HG02970 (cell line): ENCODE results near the gene FAM168A.

Experiments used
- ATAC-seq: cut with Tn5 transposase; IDR thresholded peaks from one replicate; pipeline ENCODE4 v1.9.1; 2021; ENCODE audit warnings: mild to moderate bottlenecking, moderate library complexity, moderate number of reproducible peaks; ENCODE audit not compliant: unreplicated experiment, low FRiP score

Gene FAM168A

DNA sequence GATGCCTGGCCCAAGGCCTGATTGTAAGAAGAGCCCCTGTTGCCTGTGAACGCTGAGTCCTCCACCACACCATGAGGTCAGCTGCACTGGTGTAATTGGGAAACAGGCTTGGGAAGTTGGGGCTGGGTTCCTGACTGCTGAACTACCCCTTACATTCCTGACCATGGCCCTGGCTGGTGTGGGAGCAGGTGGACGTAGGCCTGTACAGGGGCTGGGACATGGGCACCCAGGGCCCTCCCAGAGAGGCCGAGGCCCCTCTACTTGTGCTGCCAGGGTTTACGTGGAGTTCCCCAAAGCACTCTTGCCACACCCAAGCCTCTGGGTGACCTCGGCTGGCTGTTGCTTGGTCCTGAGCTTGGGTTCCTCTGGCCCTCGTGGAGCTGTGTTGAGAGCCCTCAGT is 216.3 kb downstream of the FAM168A start:
- ATAC-seq = no peak

DNA sequence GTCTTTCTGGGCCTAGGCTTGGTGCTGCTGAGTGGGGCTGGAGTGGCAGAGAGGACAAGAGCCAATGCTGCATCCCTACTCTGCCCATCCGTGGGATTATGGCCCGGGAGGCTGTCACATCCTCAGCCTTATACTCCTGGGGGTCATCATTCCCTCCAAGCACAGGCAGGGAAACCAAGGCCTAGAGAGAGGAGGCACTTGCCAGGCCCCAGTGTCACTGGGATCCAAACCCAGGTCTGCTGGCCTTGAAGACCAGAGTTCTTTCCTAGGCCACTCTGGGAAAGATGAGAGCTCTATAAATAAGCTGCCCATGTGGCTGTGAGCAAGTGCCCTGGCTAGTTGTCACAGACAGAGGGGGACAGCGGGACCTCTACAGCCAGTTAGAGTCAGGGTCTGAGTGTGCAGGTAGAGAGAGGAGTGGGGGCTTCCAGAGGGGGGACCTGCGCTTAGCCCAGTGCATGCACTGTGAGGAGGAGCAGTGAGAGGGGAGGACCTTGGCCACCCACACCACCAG is 217.0 kb downstream of the FAM168A start:
- ATAC-seq = no peak

DNA sequence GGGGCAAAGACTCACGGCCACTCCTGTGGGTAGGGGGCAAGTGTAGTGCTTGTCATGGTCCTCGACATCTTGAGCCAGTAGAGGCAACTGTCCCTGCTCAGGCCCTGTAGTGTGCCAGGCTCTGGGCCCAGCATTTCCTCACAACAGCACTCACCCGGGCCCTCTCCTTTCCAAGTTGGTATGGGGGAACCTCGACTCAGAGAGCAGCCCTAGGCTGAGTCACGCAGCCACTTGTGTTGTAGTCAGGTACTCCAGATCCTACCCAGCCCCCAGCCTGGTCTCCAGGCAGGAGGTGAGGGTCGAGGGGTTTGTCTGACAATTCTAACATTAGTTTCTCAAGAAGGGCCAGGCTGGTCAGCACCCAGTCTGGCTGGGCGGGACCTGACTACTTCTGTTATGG is 217.6 kb downstream of the FAM168A start:
- ATAC-seq = no peak

DNA sequence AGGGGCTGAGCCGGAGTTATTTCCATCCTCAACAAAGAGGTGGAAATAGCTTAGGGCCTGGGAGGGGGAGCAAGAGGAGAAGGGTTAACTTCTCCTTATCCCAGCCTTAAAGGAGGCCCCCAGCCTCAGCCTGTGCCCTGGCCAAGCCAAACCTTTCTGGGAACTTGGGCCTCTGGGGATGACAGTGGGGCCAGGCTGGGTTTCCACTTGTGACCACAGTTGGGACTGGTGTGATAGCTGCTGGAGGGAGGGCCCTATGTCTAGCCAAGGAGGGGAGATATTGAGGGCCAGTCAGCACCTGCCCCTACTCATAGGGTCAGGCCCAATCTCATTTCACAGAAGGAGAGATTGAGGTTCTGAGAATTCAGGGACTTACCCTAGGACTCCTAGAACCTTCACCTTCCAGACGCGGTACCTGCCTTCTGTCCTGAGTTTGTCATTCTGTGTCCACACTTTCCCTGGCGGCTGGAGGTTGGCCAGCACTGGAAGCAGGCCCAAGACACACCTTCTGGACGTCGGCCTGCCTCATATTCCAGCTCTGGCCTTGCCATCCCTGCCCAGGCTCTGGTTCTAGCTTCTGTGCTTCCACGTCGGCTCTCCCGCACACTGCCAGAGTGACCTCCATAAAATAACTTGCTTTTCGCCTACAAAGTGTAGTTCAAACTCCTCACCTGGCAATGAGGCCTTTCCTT is 218.6 kb downstream of the FAM168A start:
- ATAC-seq = no peak

DNA sequence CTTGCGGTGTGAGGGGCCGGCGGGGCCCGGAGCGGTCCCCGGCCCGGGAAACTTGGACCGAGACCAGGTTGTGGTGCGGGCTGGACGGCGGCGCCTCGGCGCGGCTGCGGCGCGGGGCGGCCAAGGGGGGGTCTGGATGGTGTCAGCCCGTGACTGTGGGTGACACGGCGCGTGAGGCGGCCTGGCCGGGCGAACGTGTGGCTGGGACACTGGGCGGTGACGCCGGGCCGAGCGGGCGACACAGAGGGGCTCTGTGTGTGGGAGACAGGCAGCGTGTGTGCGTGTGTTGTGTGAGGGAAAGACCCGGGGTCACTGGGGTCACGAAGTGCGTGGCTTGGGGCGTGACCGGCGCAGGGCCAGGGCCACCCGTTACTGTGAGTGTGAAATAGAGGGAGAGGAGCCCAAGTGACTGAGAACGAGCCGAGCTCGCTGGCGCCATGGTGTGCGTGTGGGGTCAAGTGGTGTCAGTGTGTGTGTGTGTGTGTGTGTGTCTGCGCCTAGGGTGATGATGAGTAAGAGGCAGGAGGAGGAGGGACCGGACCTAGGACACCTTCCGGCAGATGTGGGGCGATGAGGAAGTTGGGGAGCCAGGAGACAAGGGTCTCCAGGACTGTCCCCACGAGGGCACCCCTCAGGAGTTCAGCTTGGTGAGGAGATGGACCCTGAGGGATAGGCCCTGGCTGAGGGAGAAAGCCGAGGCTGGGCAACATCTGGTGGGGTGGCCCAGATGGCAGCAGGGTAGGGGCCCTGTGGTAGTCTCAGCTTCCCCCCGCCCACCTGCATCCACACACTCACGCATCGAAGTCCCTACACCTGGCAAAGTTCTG is 220.9 kb downstream of the FAM168A start:
- ATAC-seq = peak; percentile 10

DNA sequence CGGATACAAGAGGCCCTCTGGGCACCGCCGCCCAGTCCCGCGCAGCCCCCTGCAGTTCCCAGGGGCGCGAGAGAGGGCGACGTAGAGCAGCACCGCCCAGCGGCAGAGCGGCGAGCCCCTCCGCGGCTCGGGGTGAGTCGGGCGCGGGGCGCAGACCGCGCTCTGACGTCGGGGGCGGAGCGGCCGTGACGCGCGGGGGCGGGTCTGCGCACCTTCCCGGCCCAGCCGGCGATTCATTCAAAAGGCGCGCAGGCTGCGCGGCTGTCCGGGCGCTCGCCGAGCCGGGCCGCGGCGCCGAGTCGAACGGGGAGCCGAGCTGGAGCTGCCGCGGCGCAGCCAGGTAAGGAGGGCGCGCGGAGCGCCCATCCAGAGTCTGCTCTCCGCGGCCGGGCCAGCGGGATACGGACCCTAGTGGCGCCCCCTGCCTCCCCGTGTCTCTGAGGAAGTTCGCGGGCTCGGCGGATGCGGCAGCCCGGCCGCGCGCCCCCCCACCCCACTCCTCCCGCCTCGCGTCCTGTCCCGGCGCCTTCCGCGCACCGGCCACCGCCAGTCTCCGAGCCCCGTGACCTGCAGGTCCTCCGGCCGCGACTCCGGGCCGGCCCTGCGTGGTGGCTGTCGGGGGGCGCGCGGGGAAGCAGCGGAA is 221.6 kb downstream of the FAM168A start, which contains the start of gene RELT:
Gene RELT (plus strand): TSS at position 240 of the 643 bp plus-strand sequence. CDS start 12,738 bp downstream, outside the sequence.
- ATAC-seq = peak; percentile 76

DNA sequence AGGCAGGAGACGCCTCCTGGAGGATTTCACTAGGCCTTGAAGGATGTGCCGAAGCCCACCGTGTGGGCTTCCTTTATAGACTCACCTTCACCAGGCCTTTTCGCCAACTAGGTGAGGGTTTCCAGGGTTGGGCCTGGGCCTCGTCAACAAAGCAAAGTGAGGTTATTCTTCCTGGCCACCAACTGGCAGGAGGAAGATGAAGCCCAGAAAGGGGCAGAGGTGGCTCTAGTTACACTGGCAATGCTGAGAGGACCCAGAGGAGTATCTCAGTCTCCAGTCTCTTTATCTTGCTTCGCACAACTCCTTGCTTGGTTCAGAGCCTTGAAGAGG is 222.1 kb downstream of the FAM168A start:
- no peak for ATAC-seq

DNA sequence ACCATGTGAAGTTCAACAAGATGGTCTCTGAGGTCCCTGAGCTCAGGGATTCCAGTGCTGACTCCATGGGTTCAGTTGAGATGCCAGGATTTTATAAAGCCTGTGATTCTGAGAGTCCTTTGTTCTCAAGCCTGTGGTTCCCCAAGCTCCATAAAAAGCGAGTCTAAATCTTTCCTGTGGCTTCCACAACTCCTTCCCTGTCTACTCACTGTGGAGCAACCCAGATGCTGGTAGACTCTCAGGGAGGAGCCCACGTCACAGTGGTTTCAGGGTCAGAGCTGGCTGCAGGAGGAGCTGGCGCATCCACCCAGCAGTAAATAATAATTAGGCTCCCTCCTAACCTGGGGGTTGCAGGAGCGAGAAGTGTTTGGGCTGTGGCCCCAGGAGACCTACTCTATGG is 223.8 kb downstream of the FAM168A start:
- no peak for ATAC-seq

DNA sequence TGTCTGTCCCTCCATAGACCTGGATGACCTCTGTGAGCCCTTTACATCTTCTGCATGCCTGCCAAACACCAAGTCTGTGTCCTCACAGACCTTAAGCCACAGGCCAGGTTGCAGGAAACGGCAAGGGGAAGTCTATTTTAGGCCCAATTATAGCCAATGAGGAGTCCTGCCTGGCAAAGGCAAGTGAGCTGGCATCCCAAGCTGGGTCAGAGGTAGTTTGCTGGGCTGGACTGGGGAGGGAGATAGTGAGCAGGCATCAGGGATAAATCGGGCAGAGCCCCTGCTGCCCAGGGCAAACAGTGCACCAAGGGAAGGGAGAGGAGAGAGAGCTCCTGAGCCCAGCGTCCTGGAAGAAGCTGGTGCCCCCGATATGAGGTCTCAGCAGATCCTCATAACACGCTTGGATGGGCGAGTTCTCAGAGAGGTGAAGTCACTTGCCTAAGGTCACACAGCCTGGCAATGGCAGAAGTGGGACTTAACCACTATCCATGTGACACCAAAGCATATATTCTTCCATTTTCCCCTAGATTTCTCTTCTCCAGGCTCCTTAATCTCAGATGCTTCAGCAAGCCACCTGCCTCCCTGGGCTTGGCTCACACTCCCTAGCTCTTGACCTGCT is 225.4 kb downstream of the FAM168A start:
- no peak for ATAC-seq

DNA sequence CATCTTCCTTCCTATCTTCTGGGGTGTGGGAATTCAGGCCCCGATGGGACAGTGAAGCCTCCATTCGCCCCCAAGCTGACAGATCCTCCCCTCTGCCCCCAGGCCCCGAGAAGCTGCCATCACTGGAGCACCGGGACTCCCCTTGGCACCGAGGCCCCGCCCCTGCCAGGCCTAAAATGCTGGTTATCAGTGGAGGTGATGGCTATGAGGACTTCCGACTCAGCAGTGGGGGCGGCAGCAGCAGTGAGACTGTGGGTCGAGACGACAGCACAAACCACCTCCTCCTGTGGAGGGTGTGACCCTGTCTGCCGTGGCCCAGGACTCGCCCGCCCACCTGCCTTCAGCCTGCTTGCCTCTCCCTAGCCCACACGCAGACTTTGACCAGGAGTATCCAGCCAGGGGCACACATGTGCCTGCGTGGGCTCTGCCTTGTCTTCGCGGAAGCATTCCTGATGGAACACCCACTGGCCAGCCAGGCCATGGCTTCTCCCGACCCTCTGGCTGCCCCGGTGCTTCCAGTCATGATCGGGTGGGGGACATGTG is 230.4 kb downstream of the FAM168A start:
- ATAC-seq = no peak

DNA sequence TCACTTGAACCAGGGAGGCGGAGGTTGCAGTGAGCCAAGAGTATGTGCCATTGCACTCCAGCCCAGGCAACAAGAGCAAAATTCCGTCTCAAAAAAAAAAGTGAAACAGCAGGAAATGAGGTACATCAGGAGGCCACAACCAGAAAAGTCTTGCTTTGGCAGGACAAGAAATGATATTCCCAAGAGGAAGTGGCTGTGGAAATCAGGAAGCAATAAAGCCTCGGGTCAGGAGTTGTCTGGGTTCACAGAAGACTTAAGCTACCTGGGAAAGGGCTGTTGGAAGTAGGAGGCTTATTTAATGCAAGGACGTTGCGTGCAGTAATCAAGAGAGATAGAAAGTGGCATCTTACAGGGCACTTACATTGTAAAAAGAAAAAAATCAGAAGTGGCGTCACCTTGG is 231.0 kb downstream of the FAM168A start:
- ATAC-seq = no peak

DNA sequence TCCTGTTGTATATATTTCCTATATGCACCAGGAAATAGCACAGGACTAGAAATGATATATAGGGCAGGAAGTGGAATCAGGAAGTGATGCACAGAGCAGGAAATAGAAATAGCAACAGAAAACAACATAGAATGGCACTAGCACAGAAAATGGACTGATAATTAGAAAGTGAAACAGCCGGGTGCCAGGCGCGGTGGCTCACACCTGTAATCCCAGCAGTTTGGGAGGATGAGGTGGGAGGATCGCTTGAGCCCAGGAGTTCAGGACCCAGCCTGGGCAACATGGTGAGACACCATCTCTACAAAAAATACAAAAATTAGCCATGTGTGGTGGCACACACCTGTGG is 231.7 kb downstream of the FAM168A start:
- no peak for ATAC-seq

DNA sequence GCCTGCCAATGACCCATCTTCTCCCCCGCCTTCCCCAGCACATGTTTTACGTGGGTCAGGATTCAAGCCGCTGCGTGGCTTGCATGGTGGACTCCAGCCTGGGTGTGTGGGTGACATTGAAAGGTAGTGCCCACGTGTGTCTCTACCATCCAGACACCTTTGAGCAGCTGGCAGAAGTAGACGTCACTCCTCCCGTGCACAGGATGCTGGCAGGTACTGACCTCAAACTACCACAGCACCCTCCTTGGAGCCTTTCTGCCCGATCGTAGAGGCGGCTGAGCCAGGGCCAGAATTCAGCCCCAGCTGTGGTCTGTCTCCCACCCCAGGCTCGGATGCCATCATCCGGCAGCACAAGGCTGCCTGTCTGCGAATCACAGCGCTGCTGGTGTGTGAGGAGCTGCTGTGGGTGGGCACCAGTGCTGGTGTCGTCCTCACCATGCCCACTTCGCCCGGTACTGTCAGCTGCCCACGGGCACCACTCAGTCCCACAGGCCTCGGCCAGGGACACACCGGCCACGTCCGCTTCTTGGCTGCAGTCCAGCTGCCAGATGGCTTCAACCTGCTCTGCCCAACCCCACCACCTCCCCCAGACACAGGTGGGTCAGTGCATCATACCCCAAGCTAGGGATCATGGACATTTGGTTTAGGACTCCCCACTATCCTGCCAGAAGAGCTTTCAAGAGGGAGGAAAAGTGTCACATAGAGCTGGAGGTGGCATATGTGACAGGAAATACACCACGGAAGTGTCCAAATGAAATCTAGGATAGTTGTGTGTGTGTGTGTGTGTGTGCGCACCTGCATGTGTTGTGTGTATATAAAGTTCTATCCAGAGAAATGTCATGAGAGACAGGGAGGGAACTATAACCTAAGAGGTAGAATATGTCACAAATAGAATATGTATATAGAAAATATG is 232.3 kb downstream of the FAM168A start:
- no peak for ATAC-seq

DNA sequence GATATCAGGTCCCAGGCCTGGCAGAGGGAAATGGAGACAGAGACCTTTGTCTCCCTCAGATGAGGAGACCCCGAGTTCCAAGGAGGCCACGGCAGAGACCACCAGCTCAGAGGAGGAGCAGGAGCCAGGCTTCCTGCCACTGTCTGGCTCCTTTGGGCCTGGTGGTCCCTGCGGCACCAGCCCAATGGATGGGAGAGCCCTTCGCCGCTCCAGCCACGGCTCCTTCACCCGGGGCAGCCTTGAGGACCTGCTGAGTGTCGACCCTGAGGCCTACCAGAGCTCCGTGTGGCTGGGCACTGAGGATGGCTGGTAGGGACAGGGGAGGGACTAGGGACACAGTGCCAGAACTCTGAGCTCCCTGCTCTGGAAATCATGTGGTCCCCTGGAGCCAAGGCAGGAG is 234.8 kb downstream of the FAM168A start:
- ATAC-seq = no peak

DNA sequence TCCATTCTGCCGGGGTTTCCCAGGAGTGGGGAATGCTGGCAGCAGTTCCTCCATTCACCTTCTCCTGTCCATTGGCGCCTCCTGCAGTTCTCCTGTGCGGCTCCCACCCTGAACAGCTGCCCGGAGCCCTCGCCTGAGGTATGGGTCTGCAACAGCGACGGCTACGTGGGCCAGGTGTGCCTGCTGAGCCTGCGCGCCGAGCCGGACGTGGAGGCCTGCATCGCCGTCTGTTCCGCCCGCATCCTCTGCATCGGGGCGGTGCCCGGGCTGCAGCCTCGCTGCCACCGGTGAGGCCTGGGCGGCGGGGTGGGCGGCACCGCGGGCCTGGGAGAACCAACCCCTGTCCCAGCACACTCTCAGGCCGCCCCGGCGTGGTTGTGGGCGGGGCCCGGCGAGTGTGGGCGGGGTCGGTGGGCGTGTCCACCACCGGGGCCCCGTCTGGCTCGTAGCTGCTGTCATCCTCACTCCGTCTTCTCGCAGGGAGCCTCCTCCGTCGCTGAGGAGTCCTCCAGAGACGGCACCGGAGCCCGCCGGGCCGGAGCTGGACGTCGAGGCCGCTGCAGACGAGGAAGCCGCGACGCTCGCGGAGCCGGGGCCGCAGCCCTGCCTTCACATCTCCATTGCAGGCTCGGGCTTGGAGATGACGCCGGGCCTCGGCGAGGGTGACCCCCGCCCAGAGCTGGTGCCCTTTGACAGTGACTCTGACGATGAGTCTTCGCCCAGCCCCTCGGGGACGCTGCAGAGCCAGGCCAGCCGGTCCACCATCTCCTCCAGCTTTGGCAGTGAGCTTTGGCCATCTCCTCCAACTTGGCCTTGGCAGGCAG is 235.7 kb downstream of the FAM168A start:
- no peak for ATAC-seq

DNA sequence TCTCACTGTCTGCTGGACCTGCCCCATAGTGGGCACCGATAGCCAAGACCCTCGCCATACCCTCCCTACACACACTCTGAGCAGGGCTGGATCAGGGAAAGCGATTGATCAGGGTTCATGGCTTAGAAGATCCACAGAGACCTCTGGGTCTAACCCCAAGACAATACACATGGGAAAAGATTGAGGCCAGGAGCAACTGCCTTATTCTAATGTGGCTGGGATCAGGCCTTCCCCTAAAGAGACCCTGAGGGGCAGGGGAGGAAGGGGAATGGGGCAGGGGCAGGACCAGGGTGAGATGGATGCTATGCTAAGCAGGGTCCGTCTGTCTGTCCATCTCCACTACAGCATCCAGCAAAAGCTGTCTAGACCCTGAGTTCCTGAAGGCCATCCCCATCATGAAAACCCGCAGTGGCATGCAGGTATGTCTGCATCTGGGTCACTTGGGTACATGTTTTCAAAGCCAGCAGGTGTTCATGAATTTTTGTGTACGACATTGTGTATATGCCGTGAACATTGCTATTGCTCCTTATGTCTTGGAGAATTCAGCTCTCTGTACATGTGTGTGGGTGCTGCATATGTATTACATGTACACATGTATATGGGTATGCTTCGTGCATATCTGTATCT is 237.1 kb downstream of the FAM168A start:
- no peak for ATAC-seq

DNA sequence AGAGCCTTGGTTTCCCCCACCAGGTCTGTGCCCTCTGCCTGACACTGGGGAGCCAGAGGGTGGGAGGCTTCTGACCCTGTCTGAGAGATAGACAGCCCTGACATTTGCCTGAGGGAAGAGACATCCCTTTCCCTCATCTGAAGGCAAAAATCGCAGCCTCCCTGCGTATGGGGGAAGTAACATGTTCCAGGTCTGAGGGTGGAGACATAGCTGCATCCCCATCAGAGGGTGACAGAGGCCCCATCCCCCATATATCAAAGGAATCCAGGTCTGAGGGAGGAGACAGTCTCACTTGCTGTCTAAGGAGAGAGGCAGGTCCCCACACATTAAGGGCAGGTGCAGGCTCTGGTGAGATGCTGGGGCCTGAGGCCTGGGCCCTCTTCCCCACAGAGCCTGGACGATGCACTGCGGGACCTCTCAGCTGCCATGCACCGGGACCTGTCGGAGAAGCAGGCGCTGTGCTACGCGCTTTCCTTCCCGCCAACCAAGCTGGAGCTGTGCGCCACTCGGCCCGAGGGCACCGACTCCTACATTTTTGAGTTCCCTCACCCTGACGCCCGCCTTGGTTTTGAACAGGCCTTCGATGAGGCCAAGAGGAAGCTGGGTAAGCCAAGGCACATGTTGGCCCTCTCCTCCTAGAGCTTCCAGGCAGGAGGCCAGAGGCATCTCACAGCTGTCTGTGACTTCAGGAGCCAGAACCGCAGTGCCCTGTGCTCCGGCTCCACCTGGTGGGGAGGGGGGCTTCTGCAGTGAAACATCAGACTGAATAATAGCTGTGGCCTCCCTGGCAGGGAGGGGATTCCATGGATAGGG is 237.8 kb downstream of the FAM168A start:
- no peak for ATAC-seq

DNA sequence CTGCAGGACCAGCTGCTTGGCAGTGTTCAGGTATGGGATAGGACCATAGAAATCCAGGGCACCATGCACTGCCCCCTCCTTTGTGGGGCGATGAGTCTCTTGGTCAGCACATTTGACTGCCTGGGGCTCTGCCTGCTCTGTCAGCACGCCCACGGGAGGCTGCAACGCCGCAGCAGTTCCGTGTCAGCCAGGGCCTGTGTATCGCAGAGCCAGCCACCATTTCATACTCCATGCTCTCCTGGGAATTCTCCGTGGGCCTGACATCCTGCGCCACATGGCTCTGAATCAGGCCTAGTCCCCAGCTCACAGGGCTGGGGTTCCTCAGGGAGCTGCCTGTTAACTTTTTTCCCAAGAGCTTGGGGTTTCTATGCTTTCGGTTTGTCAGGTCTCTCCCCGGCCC is 238.6 kb downstream of the FAM168A start:
- no peak for ATAC-seq
